ENCODE measurements around the gene PRPF8. TPM values are rescaled to one million over a fixed set of nuclear protein-coding genes. Genes with fewer than 3 reads are reported as not detected.

PRPF8 gene
- total RNA-seq, 4 donors from 2014 or later = 186 to 341 (median 220) TPM

DNA sequence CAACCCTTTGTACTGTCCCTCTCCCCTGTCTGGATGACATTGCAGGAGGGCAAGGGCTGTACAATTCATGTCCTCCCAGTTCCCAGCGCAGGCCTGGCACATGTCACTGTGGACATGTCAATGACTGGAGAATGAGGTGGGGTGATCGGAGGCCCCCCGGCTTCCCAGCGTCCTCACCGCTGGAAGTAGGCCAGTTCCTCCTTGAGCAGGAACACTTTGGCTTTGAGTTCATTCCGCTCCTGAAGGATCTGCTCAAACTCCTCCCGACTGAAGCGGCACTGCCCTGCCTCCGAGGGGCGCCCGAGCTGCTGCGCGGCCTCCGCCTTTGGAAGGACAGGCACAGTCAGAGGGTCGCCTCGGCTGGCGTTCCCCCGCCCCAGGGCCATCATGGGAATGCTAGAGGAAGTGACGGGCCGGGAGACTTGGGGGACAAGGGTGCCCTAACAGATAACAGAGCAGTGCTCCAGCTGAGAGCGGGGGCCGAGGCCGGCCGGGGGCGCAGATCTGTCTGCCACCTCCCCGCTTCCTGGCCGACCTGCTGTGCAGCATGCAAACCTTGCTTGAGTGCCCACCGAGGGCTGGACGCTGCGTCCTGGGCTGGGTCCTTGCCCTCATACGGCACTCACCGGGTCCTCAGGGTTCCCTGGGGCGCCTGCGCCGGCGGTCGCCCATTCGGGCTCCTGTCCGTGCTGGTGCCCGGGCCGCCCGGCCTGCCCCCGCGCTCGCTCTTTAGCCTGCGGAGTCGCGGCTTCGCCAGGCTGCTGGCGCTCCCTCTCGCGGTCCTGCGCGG lies 36.3 kb downstream of the PRPF8 start:
- no peaks in the 10 kb centered on the region for H3K9me3 ChIP-seq
- peak in 1 of 2 donors; percentile 95 for DNase-seq (ENCODE audit: low spot score in 2 of 2)
- H3K4me3 ChIP-seq = peak overlapping the region; percentile 77
- H3K36me3 ChIP-seq = peaks cover 30% of the 10 kb centered on the region
- peak overlapping the region; percentile 99 for H3K27ac ChIP-seq
- WGBS = 5% methylated on average over 28 of the region's 54 CpGs
- TF ChIP-seq, protein P1, sequence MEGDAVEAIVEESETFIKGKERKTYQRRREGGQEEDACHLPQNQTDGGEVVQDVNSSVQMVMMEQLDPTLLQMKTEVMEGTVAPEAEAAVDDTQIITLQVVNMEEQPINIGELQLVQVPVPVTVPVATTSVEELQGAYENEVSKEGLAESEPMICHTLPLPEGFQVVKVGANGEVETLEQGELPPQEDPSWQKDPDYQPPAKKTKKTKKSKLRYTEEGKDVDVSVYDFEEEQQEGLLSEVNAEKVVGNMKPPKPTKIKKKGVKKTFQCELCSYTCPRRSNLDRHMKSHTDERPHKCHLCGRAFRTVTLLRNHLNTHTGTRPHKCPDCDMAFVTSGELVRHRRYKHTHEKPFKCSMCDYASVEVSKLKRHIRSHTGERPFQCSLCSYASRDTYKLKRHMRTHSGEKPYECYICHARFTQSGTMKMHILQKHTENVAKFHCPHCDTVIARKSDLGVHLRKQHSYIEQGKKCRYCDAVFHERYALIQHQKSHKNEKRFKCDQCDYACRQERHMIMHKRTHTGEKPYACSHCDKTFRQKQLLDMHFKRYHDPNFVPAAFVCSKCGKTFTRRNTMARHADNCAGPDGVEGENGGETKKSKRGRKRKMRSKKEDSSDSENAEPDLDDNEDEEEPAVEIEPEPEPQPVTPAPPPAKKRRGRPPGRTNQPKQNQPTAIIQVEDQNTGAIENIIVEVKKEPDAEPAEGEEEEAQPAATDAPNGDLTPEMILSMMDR (IDR thresholded peaks at IDR 0.05) = peak in 1 of 2 donors; percentile 80
- no peak for TF ChIP-seq EP300 (IDR thresholded peaks at IDR 0.05)
- peak in 1 of 3 donors; percentile 44 for TF ChIP-seq POLR2AphosphoS5 (IDR thresholded peaks at IDR 0.05)
- no peak for TF ChIP-seq POLR2A (IDR thresholded peaks at IDR 0.05)
- peaks cover 55% of the 10 kb centered on the region for H3K4me1 ChIP-seq
- no peaks in the 10 kb centered on the region for H3K27me3 ChIP-seq

DNA sequence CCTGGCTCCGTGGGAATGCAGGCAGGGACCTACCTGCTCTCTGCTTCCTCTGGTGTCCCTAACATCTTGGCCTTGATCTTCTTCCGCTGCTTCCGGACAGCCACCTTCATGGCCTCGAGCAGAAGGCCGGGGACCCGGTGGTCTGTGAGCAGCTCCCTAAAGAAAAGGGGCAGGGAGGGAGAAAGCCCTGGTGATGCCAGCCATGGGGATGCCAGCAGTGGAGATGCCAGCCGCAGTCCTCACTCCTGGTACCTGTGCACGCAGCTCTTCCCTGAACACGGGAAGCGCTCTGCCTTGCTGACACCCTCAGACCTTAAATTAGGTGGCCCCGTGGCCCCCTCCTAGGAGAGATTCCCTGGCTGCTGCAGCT lies 36.9 kb downstream of the PRPF8 start:
- H3K4me3 ChIP-seq = peak overlapping the region; percentile 77
- no peak for DNase-seq (ENCODE audit: low spot score in 2 of 2)
- H3K27me3 ChIP-seq = no peaks in the 10 kb centered on the region
- H3K4me1 ChIP-seq = peaks cover 56% of the 10 kb centered on the region
- no peak overlapping the region for H3K27ac ChIP-seq
- H3K9me3 ChIP-seq = no peaks in the 10 kb centered on the region
- peaks cover 24% of the 10 kb centered on the region for H3K36me3 ChIP-seq
- 65% methylated on average over 6 of the region's 11 CpGs for WGBS
- TF ChIP-seq POLR2A (IDR thresholded peaks at IDR 0.05) (no peak), POLR2AphosphoS5 (IDR thresholded peaks at IDR 0.05) (no peak), EP300 (IDR thresholded peaks at IDR 0.05) (no peak)
- TF ChIP-seq, protein P1 (IDR thresholded peaks at IDR 0.05) = no peak

DNA sequence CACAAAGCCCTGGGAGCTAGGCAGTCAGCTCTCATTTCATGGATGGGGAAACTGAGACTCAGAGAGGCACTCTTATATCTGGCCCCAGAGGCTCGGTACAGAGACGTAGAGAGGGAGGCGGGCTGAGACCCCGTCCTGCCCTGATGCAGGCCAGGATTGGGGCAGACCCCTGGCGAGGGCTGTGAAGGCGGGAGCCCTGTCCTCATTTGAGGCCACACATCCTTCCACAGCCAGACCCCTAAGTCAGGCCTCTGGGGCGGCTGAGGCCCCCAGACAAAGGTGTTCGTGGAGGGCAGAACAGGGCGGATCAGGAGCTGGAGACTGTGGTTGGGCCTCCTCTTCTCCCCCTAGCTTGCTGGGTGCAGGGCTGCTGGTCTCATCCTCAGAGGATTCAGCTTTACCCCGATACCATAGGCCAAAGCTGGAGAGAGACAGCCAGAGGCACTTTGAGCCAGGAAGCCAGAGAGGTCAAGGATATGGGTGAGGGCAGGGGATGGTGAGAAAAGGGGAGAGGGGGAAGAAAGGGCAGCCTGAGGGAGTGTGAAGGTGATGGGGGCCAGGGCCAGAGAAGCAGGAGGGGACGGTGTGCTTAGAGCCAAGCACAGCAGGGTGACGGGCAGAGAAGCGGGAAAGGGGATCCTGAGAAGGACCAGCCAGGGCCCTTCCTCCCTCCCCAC lies 38.3 kb downstream of the PRPF8 start:
- Histone ChIP-seq H3K4me3 (no peak overlapping the region), H3K27ac (no peak overlapping the region)

DNA sequence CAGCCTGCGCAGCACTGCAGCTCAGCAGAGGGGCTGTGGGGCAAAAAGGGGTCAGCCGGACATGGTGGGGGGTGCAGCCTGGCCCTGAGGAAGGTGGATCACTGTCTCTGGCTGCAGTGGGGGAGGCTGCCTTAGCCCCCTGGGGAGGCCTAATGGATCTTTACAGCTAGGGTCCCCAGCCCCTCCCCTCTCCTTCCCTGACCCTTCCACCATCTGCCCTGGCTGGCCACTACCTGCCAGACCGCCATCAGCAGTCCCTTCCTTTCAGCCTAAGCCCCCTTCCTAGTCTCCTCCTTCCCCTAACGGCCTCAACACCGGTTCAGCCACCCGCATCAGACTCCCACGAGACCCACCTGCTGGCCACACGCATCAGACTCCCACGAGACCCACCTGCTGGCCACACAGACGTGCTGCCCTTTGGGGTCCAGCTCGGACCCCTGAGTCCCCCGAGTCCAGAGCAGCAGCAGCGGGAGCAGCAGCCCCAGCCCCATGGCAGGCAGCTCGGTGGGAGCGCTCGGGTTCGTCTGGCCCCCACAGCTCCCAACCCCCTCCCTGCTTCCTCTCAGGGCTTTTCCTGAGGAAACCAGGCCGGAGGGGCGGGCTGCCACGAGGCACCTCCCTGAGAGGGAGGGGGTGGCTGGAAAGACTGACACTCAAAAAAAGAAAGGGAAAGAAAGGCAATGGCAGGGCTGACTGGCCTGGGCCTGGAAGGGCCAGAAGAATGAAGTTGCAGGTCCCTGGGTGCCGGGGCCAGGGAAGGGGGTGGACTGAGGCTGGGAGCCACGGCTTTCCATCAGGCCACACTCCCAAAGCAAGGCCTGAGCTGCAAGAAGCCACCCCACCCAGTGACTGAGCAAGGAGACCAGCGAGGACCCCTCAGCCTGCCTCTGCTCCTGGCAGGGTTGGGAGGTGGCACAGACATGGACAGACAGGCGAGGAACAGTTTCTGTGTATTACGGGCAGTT lies 39.2 kb downstream of the PRPF8 start, which contains the start of gene SCARF1:
Gene SCARF1, minus strand, starts transcription at position 526 of the 965 bp plus-strand sequence. Its CDS starts 35 bp downstream, at position 491.
- no peaks in the 10 kb centered on the region for H3K27me3 ChIP-seq
- H3K36me3 ChIP-seq = peaks cover 1% of the 10 kb centered on the region
- WGBS = 62% methylated on average over 20 of the region's 25 CpGs
- peak within 1 kb of the TSS; percentile 59 for H3K4me3 ChIP-seq
- H3K9me3 ChIP-seq = no peaks in the 10 kb centered on the region
- no peak for DNase-seq (ENCODE audit: low spot score in 2 of 2)
- TF ChIP-seq POLR2AphosphoS5 (IDR thresholded peaks at IDR 0.05) (no peak), EP300 (IDR thresholded peaks at IDR 0.05) (no peak), POLR2A (IDR thresholded peaks at IDR 0.05) (no peak)
- TF ChIP-seq, protein P1 (IDR thresholded peaks at IDR 0.05) = no peak
- peaks cover 48% of the 10 kb centered on the region for H3K4me1 ChIP-seq
- H3K27ac ChIP-seq = peak within 1 kb of the TSS; percentile 39

More for the DNA sequence above, 38.3 kb downstream of the PRPF8 start:
- TF ChIP-seq POLR2A (IDR thresholded peaks at IDR 0.05) (no peak), POLR2AphosphoS5 (IDR thresholded peaks at IDR 0.05) (no peak), EP300 (IDR thresholded peaks at IDR 0.05) (no peak)
- TF ChIP-seq, protein P1 (IDR thresholded peaks at IDR 0.05) = no peak
- Histone ChIP-seq H3K9me3 (no peaks in the 10 kb centered on the region), H3K36me3 (peaks cover 10% of the 10 kb centered on the region), H3K4me1 (peaks cover 56% of the 10 kb centered on the region), H3K27me3 (no peaks in the 10 kb centered on the region)
- no peak for DNase-seq (ENCODE audit: low spot score in 2 of 2)
- 74% methylated on average over 5 of the region's 13 CpGs for WGBS
